Measurements from ENCODE around the gene RBM6.

RBM6 gene

DNA sequence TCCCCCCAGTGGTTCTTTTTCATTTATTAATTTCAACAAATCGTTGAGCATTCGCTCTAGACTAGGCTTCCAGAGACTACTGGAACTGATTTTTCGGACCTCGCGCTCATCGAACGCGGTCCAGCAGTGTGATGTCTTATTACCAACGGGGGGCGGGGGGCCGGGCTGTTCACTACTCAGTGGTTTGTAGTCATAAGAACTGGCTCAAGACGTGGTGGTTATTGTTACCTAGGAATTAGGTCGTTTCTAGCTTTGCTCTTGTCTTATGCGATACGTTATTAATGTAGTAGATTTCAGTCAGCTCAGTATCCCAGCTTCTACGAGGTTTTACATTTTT is 149.6 kb downstream of the RBM6 start:
- Histone ChIP-seq H2AFZ (ENCODE audit: low read length) (no peak overlapping the region), H3K9ac (ENCODE audit: low read length) (peak overlapping the region; percentile 98), H4K20me1 (ENCODE audit: insufficient read depth, low read length) (no peaks in the 10 kb centered on the region), H3K4me1 (ENCODE audit: insufficient read depth, low read length, severe bottlenecking) (peaks cover 23% of the 10 kb centered on the region), H3K4me3 (ENCODE audit: low read depth, low read length, poor library complexity, severe bottlenecking) (peak overlapping the region; percentile 98), H3K27ac (ENCODE audit: low read depth, low read length, poor library complexity, severe bottlenecking) (no peak overlapping the region), H3F3A (ENCODE audit: insufficient read depth, low read length) (no peaks in the 10 kb centered on the region), H3K9me3 (ENCODE audit: low read length) (no peaks in the 10 kb centered on the region), H3K4me2 (ENCODE audit: low read length) (peak overlapping the region; percentile 67), H3K9me2 (ENCODE audit: low read depth, low read length) (no peaks in the 10 kb centered on the region), H3K36me3 (ENCODE audit: insufficient read depth, low read length) (peaks cover 48% of the 10 kb centered on the region), H3K79me2 (ENCODE audit: insufficient read depth, low read length) (peaks cover 29% of the 10 kb centered on the region), H3K27me3 (ENCODE audit: insufficient read depth, low read length) (no peaks in the 10 kb centered on the region)
- TF ChIP-seq EZH2 (IDR thresholded peaks at IDR 0.05; ENCODE audit: borderline replicate concordance, low read length), result no peak
- TF ChIP-seq CTCF (IDR thresholded peaks at IDR 0.05; ENCODE audit: low read length), result no peak

DNA sequence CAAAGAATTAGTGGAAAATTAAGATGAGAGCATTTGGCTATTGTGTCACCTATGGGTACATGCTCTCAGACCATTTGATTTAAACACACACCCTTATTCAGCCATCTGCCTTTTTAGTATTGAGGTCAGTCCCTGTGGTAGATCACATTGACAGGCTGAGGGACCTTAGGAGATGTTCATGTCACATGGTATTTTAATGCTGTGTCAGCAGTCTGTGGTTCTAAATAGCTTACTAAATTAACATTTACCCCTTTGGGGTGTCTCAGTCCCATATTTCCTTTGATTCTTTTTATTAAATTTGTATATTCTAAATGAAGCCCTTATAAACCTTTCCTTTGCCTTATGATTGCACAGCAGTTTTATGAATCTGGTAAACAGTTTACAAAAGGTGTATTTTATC is 151.0 kb downstream of the RBM6 start:
- no peak for TF ChIP-seq EZH2 (IDR thresholded peaks at IDR 0.05; ENCODE audit: borderline replicate concordance, low read length)
- no peak for TF ChIP-seq CTCF (IDR thresholded peaks at IDR 0.05; ENCODE audit: low read length)
- Histone ChIP-seq H3K4me1 (ENCODE audit: insufficient read depth, low read length, severe bottlenecking) (peaks cover 23% of the 10 kb centered on the region), H3K9ac (ENCODE audit: low read length) (no peak overlapping the region; the same call in 1 of the 2 replicates), H3K4me3 (ENCODE audit: low read depth, low read length, poor library complexity, severe bottlenecking) (peak overlapping the region; percentile 98), H3F3A (ENCODE audit: insufficient read depth, low read length) (no peaks in the 10 kb centered on the region), H3K79me2 (ENCODE audit: insufficient read depth, low read length) (peaks cover 29% of the 10 kb centered on the region), H3K9me3 (ENCODE audit: low read length) (no peaks in the 10 kb centered on the region), H3K27ac (ENCODE audit: low read depth, low read length, poor library complexity, severe bottlenecking) (no peak overlapping the region), H2AFZ (ENCODE audit: low read length) (no peak overlapping the region), H4K20me1 (ENCODE audit: insufficient read depth, low read length) (no peaks in the 10 kb centered on the region), H3K4me2 (ENCODE audit: low read length) (peak overlapping the region; percentile 67), H3K27me3 (ENCODE audit: insufficient read depth, low read length) (no peaks in the 10 kb centered on the region), H3K9me2 (ENCODE audit: low read depth, low read length) (no peaks in the 10 kb centered on the region), H3K36me3 (ENCODE audit: insufficient read depth, low read length) (peaks cover 63% of the 10 kb centered on the region)

- peaks cover 11% of the 10 kb centered on the region for H3K4me1 ChIP-seq (ENCODE audit: insufficient read depth, low read length, severe bottlenecking)
- no peaks in the 10 kb centered on the region for H3K9me3 ChIP-seq (ENCODE audit: low read length)
- no peaks in the 10 kb centered on the region for H3K27me3 ChIP-seq (ENCODE audit: insufficient read depth, low read length)
- H3K4me2 ChIP-seq (ENCODE audit: low read length), result no peak overlapping the region
- no peaks in the 10 kb centered on the region; the same call in 1 of the 2 replicates for H3F3A ChIP-seq (ENCODE audit: insufficient read depth, low read length)
- peaks cover 12% of the 10 kb centered on the region for H3K79me2 ChIP-seq (ENCODE audit: insufficient read depth, low read length)
- H4K20me1 ChIP-seq (ENCODE audit: insufficient read depth, low read length), result no peaks in the 10 kb centered on the region
- peaks cover 99% of the 10 kb centered on the region for H3K36me3 ChIP-seq (ENCODE audit: insufficient read depth, low read length)
- no peaks in the 10 kb centered on the region for H3K9me2 ChIP-seq (ENCODE audit: low read depth, low read length)
- no peak overlapping the region for H3K4me3 ChIP-seq (ENCODE audit: low read depth, low read length, poor library complexity, severe bottlenecking)
- H2AFZ ChIP-seq (ENCODE audit: low read length), result no peak overlapping the region
- no peak overlapping the region for H3K27ac ChIP-seq (ENCODE audit: low read depth, low read length, poor library complexity, severe bottlenecking)
- TF ChIP-seq EZH2 (IDR thresholded peaks at IDR 0.05; ENCODE audit: borderline replicate concordance, low read length) (no peak), CTCF (IDR thresholded peaks at IDR 0.05; ENCODE audit: low read length) (no peak)
- no peak overlapping the region for H3K9ac ChIP-seq (ENCODE audit: low read length)
Measured at GRCh38 chr3:50095352-50095998, 155.5 kb downstream of the RBM6 start.

Data from OCI-LY1 (cell line).